ENCODE data around the gene PDGFRA.

- TF ChIP-seq CTCF (tag by site-specific recombination; IDR thresholded peaks at IDR 0.05): no peak
- TF ChIP-seq, protein P1, sequence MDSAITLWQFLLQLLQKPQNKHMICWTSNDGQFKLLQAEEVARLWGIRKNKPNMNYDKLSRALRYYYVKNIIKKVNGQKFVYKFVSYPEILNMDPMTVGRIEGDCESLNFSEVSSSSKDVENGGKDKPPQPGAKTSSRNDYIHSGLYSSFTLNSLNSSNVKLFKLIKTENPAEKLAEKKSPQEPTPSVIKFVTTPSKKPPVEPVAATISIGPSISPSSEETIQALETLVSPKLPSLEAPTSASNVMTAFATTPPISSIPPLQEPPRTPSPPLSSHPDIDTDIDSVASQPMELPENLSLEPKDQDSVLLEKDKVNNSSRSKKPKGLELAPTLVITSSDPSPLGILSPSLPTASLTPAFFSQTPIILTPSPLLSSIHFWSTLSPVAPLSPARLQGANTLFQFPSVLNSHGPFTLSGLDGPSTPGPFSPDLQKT (IDR thresholded peaks at IDR 0.05; ENCODE audit: borderline replicate concordance, low read depth, low read length): no peak
- TF ChIP-seq, protein P2, sequence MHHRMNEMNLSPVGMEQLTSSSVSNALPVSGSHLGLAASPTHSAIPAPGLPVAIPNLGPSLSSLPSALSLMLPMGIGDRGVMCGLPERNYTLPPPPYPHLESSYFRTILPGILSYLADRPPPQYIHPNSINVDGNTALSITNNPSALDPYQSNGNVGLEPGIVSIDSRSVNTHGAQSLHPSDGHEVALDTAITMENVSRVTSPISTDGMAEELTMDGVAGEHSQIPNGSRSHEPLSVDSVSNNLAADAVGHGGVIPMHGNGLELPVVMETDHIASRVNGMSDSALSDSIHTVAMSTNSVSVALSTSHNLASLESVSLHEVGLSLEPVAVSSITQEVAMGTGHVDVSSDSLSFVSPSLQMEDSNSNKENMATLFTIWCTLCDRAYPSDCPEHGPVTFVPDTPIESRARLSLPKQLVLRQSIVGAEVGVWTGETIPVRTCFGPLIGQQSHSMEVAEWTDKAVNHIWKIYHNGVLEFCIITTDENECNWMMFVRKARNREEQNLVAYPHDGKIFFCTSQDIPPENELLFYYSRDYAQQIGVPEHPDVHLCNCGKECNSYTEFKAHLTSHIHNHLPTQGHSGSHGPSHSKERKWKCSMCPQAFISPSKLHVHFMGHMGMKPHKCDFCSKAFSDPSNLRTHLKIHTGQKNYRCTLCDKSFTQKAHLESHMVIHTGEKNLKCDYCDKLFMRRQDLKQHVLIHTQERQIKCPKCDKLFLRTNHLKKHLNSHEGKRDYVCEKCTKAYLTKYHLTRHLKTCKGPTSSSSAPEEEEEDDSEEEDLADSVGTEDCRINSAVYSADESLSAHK (tag by site-specific recombination; IDR thresholded peaks at IDR 0.05): no peak
Observed at GRCh38 chr4:54229631-54230483, 764 bp downstream of the PDGFRA start.

Measured in HEK293 (cell line).